ENCODE measurements around the gene DNAAF5. TPM values are rescaled to one million over a fixed set of nuclear protein-coding genes. Genes with fewer than 3 reads are reported as not detected.

The DNAAF5 gene
- total RNA-seq, 1 donor from 2014 or later = 15.3 TPM

DNA sequence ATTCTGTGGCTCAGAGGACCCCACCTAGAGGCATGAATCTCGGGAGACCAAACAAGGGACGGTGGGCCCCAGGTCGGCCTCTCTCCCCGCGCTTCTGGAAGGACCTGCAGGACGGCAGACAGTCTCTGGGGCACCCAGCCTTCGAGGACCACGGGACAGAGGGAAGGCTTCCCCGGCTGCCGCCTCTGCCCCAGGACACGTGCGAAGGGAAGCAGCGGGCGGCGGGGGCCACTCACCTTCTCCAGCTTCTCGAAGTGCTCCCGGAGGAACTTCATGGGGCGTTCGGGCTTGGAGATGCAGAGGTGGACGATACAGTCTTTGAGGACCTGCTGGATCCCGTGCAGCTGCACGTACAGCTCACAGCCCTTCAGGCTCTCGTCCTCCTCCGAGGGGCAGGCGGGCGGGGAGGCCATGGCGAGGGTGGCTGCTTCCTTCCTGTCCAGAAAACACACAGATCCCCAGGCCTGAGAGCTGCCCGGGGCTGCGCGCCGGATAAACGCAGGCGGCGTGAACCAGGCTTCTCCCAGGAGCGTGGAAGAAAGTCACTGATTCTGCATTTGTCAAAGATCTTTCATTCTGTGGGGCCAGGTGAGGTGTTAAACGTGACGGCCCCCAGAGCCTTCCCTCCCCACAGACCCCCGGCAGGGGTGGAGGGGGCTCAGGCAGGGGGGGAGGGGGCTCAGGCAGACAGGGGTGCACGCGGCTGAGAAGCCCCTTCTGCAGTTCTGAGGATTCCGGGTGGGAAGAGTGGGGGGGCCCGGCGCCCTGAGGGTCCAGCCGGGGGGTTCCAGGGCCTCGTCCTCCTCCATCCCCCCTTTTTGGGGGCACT is 15.2 kb upstream of the DNAAF5 start:
- TF ChIP-seq, protein P1, sequence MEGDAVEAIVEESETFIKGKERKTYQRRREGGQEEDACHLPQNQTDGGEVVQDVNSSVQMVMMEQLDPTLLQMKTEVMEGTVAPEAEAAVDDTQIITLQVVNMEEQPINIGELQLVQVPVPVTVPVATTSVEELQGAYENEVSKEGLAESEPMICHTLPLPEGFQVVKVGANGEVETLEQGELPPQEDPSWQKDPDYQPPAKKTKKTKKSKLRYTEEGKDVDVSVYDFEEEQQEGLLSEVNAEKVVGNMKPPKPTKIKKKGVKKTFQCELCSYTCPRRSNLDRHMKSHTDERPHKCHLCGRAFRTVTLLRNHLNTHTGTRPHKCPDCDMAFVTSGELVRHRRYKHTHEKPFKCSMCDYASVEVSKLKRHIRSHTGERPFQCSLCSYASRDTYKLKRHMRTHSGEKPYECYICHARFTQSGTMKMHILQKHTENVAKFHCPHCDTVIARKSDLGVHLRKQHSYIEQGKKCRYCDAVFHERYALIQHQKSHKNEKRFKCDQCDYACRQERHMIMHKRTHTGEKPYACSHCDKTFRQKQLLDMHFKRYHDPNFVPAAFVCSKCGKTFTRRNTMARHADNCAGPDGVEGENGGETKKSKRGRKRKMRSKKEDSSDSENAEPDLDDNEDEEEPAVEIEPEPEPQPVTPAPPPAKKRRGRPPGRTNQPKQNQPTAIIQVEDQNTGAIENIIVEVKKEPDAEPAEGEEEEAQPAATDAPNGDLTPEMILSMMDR (IDR thresholded peaks at IDR 0.05) = no peak
- Mint-ChIP-seq H3K27ac (ENCODE audit: unreplicated experiment) (no peak overlapping the region), H3K36me3 (ENCODE audit: low read depth) (no peaks in the 10 kb centered on the region), H3K4me3 (ENCODE audit: unreplicated experiment) (peak overlapping the region; percentile 40), H3K27me3 (ENCODE audit: low read depth) (no peaks in the 10 kb centered on the region), H3K9me3 (ENCODE audit: low read depth) (no peaks in the 10 kb centered on the region), H3K4me1 (ENCODE audit: low read depth) (no peaks in the 10 kb centered on the region)
- DNase-seq (ENCODE audit: low spot score) = no peak

DNA sequence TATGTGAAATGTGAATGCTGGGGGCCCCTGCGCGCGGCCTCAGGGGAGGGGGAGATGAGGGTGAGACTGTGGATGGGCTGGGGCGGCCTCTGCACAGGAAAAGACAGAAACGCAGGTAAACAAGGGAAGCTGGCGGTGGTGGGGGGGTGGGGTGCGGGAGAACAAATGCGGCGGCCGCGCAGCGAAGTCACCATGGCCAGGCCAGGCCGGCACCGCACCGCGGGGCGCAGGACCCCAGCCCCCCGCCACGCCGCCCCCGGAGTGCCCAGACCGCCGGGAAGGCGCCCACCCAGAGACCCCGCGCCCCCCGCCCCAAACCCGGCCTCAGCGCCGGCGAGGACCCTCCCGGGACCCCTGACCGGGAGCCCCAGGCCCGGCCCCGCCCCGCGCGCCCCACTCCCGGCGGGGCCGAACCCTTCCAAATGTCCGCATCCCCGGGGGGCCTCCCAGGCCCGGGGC is 14.5 kb upstream of the DNAAF5 start:
- TF ChIP-seq, protein P1 (IDR thresholded peaks at IDR 0.05) = no peak
- DNase-seq (ENCODE audit: low spot score) = no peak
- Mint-ChIP-seq H3K36me3 (ENCODE audit: low read depth) (no peaks in the 10 kb centered on the region), H3K27ac (ENCODE audit: unreplicated experiment) (no peak overlapping the region), H3K27me3 (ENCODE audit: low read depth) (no peaks in the 10 kb centered on the region), H3K4me1 (ENCODE audit: low read depth) (no peaks in the 10 kb centered on the region), H3K9me3 (ENCODE audit: low read depth) (no peaks in the 10 kb centered on the region), H3K4me3 (ENCODE audit: unreplicated experiment) (no peak overlapping the region)

DNA sequence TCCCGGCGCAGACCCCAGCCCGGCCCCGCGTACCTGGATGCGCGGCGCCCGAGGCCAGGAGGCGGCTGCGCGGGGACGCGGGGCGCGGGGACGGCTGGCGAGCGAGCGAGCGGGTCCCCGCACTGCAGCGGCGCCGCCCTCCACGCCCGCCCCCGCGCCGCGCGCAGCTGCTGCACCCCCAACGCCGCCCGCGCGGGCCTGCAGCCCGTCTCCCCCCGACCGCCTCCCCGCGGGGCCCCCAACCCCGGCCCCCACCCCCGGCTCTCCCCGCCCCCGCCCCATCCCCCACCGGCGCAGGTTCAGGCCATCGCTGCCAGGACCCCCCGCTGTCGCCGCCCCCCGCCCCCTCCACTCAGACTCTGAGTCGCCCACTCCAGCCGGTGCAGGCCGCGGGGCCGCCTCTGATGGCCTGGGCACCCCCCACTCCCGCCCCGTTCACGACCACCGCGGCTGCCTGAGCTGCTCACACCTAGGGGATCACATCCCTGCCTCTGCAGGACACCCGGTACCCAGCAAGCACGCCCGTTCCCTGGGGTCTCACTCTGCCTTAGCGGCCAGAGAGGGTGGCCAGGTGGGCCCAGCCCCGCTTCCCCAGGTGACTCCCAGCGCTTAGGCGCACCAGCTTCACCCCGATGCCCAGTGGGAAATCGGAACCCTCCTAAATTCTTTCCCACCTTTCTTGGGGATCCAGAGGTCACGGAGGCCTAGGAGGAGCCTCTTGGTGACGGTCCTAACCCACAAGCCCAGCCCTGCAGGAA is 13.9 kb upstream of the DNAAF5 start:
- TF ChIP-seq, protein P1 (IDR thresholded peaks at IDR 0.05) = no peak
- Mint-ChIP-seq H3K4me1 (ENCODE audit: low read depth) (no peaks in the 10 kb centered on the region), H3K36me3 (ENCODE audit: low read depth) (no peaks in the 10 kb centered on the region), H3K4me3 (ENCODE audit: unreplicated experiment) (peak overlapping the region; percentile 12), H3K27me3 (ENCODE audit: low read depth) (no peaks in the 10 kb centered on the region), H3K27ac (ENCODE audit: unreplicated experiment) (no peak overlapping the region), H3K9me3 (ENCODE audit: low read depth) (no peaks in the 10 kb centered on the region)
- DNase-seq (ENCODE audit: low spot score) = no peak

DNA sequence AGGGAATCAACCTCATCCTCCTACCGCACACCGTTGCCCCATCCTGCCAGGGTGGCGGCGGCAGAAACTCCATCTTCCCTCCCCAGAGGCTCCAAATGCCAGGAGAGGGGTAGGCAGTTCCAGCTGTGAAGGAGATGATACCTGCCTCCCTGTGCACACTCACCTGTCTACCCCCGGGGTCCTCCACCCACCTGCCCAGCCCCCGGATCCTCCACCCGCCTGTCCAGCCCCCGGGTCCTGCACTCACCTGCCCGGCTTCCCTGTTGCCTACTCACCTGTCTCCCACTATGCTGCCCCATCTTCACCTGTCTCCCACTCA is 13.4 kb upstream of the DNAAF5 start:
- Mint-ChIP-seq H3K36me3 (ENCODE audit: low read depth) (no peaks in the 10 kb centered on the region), H3K27ac (ENCODE audit: unreplicated experiment) (no peak overlapping the region), H3K27me3 (ENCODE audit: low read depth) (no peaks in the 10 kb centered on the region), H3K4me3 (ENCODE audit: unreplicated experiment) (peak overlapping the region; percentile 12), H3K9me3 (ENCODE audit: low read depth) (no peaks in the 10 kb centered on the region), H3K4me1 (ENCODE audit: low read depth) (no peaks in the 10 kb centered on the region)
- no peak for DNase-seq (ENCODE audit: low spot score)
- TF ChIP-seq, protein P1 (IDR thresholded peaks at IDR 0.05) = no peak

DNA sequence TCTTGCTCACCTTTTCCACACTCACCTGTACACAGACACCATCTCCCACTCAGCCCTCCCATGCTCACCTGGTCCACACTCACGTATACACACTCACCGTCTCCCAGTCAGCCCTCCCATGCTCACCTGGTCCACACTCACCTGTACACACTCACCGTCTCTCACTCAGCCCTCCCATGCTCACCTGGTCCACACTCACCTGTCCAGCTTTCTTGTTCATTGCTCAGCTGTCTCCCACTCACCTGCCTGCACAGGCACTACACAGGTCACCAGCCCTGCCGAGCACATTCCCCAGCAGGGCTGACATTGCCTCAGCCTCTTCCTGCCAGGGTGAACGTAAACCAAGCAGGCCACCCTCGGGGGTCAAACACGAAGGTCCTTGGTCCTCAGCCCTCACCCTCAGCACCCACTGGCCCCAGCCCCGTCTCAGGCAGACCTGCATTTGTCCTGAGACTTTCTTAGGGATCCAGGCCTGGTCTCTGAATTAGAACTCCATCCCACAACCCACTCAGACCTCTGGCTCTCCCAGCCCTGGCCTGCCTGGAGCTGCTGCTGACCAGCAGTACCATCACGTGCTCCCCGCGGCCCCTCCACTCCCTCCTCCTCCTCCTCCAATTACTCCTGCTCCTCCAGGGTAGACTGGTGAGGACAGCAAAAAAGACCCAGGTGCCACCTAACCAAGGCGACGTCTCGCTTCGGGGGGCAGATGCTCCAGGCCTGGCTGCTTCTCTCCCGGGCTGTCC is 12.8 kb upstream of the DNAAF5 start:
- Mint-ChIP-seq H3K4me1 (ENCODE audit: low read depth) (no peaks in the 10 kb centered on the region), H3K36me3 (ENCODE audit: low read depth) (no peaks in the 10 kb centered on the region), H3K9me3 (ENCODE audit: low read depth) (no peaks in the 10 kb centered on the region), H3K4me3 (ENCODE audit: unreplicated experiment) (peak overlapping the region; percentile 31), H3K27me3 (ENCODE audit: low read depth) (no peaks in the 10 kb centered on the region), H3K27ac (ENCODE audit: unreplicated experiment) (no peak overlapping the region)
- DNase-seq (ENCODE audit: low spot score) = no peak
- TF ChIP-seq, protein P1 (IDR thresholded peaks at IDR 0.05) = no peak
